GM12878 (cell line): ENCODE results near the gene WHRN. TPM values are rescaled to one million over a fixed set of nuclear protein-coding genes. Genes with fewer than 3 reads are reported as not detected.

Experiments used
- BCL11A ChIP-seq: IDR thresholded peaks from 2 replicates; pipeline ENCODE4 v1.6.1; 2011; ENCODE audit warnings: low read depth, low read length
- CBX3 ChIP-seq: fragments of 200-600 bp; sonication (generic); IDR thresholded peaks from 2 replicates; pipeline ENCODE4 v1.6.1; 2016; ENCODE audit warnings: low read depth, borderline replicate concordance
- CEBPZ ChIP-seq: fragments of 150-350 bp; IDR thresholded peaks from 2 replicates; pipeline ENCODE4 v1.6.1; 2016; ENCODE audit warnings: low read depth, low read length
- CHD2 ChIP-seq: IDR thresholded peaks from 2 replicates; pipeline ENCODE4 v1.6.1; 2011; ENCODE audit warnings: low read depth, low read length, improper control_type of control experiment, borderline replicate concordance
- CREB1 ChIP-seq: IDR thresholded peaks from 2 replicates; pipeline ENCODE4 v1.6.1; 2012; ENCODE audit warnings: low read depth, mild to moderate bottlenecking, inconsistent platforms
- DPF2 ChIP-seq: fragments of 450-650 bp; IDR thresholded peaks from 2 replicates; pipeline ENCODE4 v1.6.1; 2017; ENCODE audit warnings: mild to moderate bottlenecking
- EED ChIP-seq: sonication (generic); IDR thresholded peaks from 2 replicates; pipeline ENCODE4 v1.6.1; 2016; ENCODE audit warnings: antibody characterized with exemption, low read depth
- EP300 ChIP-seq, 2 experiments: fragments of 150-350 bp in 1 of 2; IDR thresholded peaks; 2 replicates each; pipeline ENCODE4 v1.6.1; 2011 to 2012; ENCODE audit warnings: low read depth in 2 of 2, low read length in 2 of 2, borderline replicate concordance in 1 of 2, improper control_type of control experiment in 1 of 2, inconsistent platforms in 1 of 2; ENCODE audit not compliant: control insufficient read depth in 1 of 2
- ETV6 ChIP-seq, 2 experiments: fragments of 450-650 bp in 1 of 2; IDR thresholded peaks in 1 of 2; conservative IDR thresholded peaks in 1 of 2; 2 replicates each; pipeline ENCODE4 v1.6.1; 2014; ENCODE audit warnings: antibody characterized with exemption in 1 of 2, borderline replicate concordance in 1 of 2, low read depth in 1 of 2, mild to moderate bottlenecking in 1 of 2, moderate library complexity in 1 of 2
- FOS ChIP-seq: IDR thresholded peaks from 3 replicates; pipeline ENCODE4 v1.6.1; 2011; ENCODE audit warnings: borderline replicate concordance; ENCODE audit not compliant: insufficient read length; ENCODE audit errors: extremely low read depth
- HDAC2 ChIP-seq: fragments of 200-600 bp; sonication (generic); IDR thresholded peaks from 2 replicates; pipeline ENCODE4 v1.6.1; 2017
- HDAC6 ChIP-seq: fragments of 200-600 bp; sonication (generic); IDR thresholded peaks from one replicate; pipeline ENCODE4 v1.8.0; 2017; ENCODE audit warnings: antibody characterized with exemption; ENCODE audit not compliant: unreplicated experiment
- IKZF1 ChIP-seq: fragments of 450-650 bp; conservative IDR thresholded peaks from 2 replicates; pipeline ENCODE4 v1.6.1; 2017; ENCODE audit warnings: antibody characterized with exemption, mild to moderate bottlenecking
- MEF2B ChIP-seq: fragments of 450-650 bp; IDR thresholded peaks from 2 replicates; pipeline ENCODE4 v1.6.1; 2018; ENCODE audit warnings: mild to moderate bottlenecking, moderate library complexity; ENCODE audit not compliant: partially characterized antibody, poor library complexity, severe bottlenecking
- MYB ChIP-seq: fragments of 150-350 bp; IDR thresholded peaks from 2 replicates; pipeline ENCODE4 v1.6.1; 2014; ENCODE audit warnings: mild to moderate bottlenecking, low read depth, low read length, borderline replicate concordance
- PAX8 ChIP-seq: fragments of 450-650 bp; IDR thresholded peaks from 2 replicates; pipeline ENCODE4 v1.6.1; 2017; ENCODE audit warnings: mild to moderate bottlenecking, moderate library complexity
- PKNOX1 ChIP-seq: fragments of 450-650 bp; IDR thresholded peaks from 2 replicates; pipeline ENCODE4 v1.6.1; 2016; ENCODE audit warnings: mild to moderate bottlenecking
- PML ChIP-seq: IDR thresholded peaks from 2 replicates; pipeline ENCODE4 v1.6.1; 2012; ENCODE audit warnings: low read length, inconsistent platforms
- RCOR1 ChIP-seq: conservative IDR thresholded peaks from 2 replicates; pipeline ENCODE4 v1.6.1; 2012; ENCODE audit warnings: low read depth, low read length, improper control_type of control experiment
- RELA ChIP-seq: fragments of 450-650 bp; IDR thresholded peaks from 2 replicates; pipeline ENCODE4 v1.8.0; 2014; ENCODE audit warnings: borderline replicate concordance; ENCODE audit not compliant: partially characterized antibody
- RUNX3 ChIP-seq: IDR thresholded peaks from 2 replicates; pipeline ENCODE4 v1.6.1; 2012; ENCODE audit warnings: low read length, inconsistent platforms
- SKIL ChIP-seq: fragments of 450-650 bp; IDR thresholded peaks from 2 replicates; pipeline ENCODE4 v1.6.1; 2017; ENCODE audit warnings: mild to moderate bottlenecking, low read depth, inconsistent platforms; ENCODE audit not compliant: poor library complexity, severe bottlenecking
- SMC3 ChIP-seq: IDR thresholded peaks from 2 replicates; pipeline ENCODE4 v1.6.1; 2011; ENCODE audit warnings: low read length, improper control_type of control experiment, borderline replicate concordance
- SRF ChIP-seq, 2 experiments: IDR thresholded peaks; 2 replicates each; pipeline ENCODE4 v1.6.1; 2011; ENCODE audit warnings: low read depth in 2 of 2, low read length in 2 of 2, mild to moderate bottlenecking in 1 of 2, moderate library complexity in 1 of 2
- TARDBP ChIP-seq: IDR thresholded peaks from 2 replicates; pipeline ENCODE4 v1.6.1; 2016; ENCODE audit warnings: borderline replicate concordance
- YY1 ChIP-seq: IDR thresholded peaks from 2 replicates; pipeline ENCODE4 v1.6.1; 2011; ENCODE audit warnings: low read depth, mild to moderate bottlenecking, low read length
- polyA plus RNA-seq, 11 experiments: library from polyadenylated mRNA; depleted of rRNA in 4 of 11; unstranded in 6 of 11; stranded (reverse) in 5 of 11; fragments of >200 nt; fragmentation: Nextera tagmentation in 4 of 11; fragmentation: Illumina TruSeq in 1 of 11; extraction: Ambion mirVana in 4 of 11; extraction: Trizol in 1 of 11; gene quantifications; 1 replicate in 1 of 11; 2 replicates in 10 of 11; pipeline versions ENCODE4 v1.2.1 to v1.2.3, GENCODE V29; 2011 to 2016; ENCODE audit warnings: inconsistent platforms in 2 of 11, missing spikeins in 2 of 11, low read depth in 1 of 11
- total RNA-seq, 4 experiments: library from RNA; depleted of rRNA in 3 of 4; stranded (reverse); fragments of >200 nt in 3 of 4; fragmentation: Illumina TruSeq in 1 of 4; extraction: Trizol in 1 of 4; gene quantifications; 2 replicates each; pipeline versions ENCODE4 v1.2.1 to v1.2.3, GENCODE V29; 2013 to 2021

Gene WHRN
- total and polyA plus RNA-seq, 10 of the 15 experiments (the other 5 are each of a cell fraction or from before 2014, with no cell fraction given): 0.04 to 18.2 (median 0.68) TPM; not detected in 1

GRCh38 chr9:114484854-114485443, 20.3 kb downstream of the WHRN start (continued):
- TF ChIP-seq ETV6 (conservative IDR thresholded peaks at IDR 0.05 in 1 of 2, IDR thresholded peaks at IDR 0.05 in 1 of 2; ENCODE audit: borderline replicate concordance in 1 of 2, low read depth in 1 of 2): peak in 1 of 2 experiments; percentile 49; a peak in 2 of 4 replicates
- 0 out of 4 replicates have a peak, but pooled peaks of 1 of the 2 experiments have one; percentile 34 for TF ChIP-seq EP300 (IDR thresholded peaks at IDR 0.05; ENCODE audit: borderline replicate concordance in 1 of 2, control insufficient read depth in 1 of 2, low read depth in 2 of 2, low read length in 2 of 2)
- TF ChIP-seq DPF2: peak; percentile 67
- TF ChIP-seq SMC3: no peak
- TF ChIP-seq CHD2: no peak
- no peak for TF ChIP-seq FOS
- TF ChIP-seq TARDBP: no peak
- TF ChIP-seq BCL11A: peak; percentile 56; the same call in 1 of the 2 replicates
- 0 out of 2 replicates have a peak, but pooled peaks have one; percentile 4 for TF ChIP-seq YY1
- peak; percentile 65 for TF ChIP-seq SKIL
- TF ChIP-seq CREB1: peak; percentile 74
- TF ChIP-seq EED: peak; percentile 58; the same call in 1 of the 2 replicates
- peak; percentile 77 for TF ChIP-seq RUNX3
- no peak for TF ChIP-seq MYB
- peak; percentile 82 for TF ChIP-seq IKZF1
- no peak for TF ChIP-seq HDAC2
- TF ChIP-seq MEF2B: peak; percentile 78
- no peak for TF ChIP-seq CBX3
- TF ChIP-seq RELA: no peak
- TF ChIP-seq PAX8: no peak
- TF ChIP-seq PML: peak; percentile 45; the same call in 1 of the 2 replicates
- no peak for TF ChIP-seq SRF (IDR thresholded peaks at IDR 0.05; ENCODE audit: low read depth in 2 of 2, low read length in 2 of 2)
- no peak for TF ChIP-seq RCOR1
- TF ChIP-seq PKNOX1: no peak
- TF ChIP-seq CEBPZ: no peak
- TF ChIP-seq HDAC6: no peak
